Stimulated activated CD8-positive, alpha-beta memory T cell treated with anti-CD3 and anti-CD28 coated beads, Interleukin-12 subunit alpha, Interleukin-12 subunit beta, amount 100 ng/mL, for 1 hour (primary cell): ENCODE data around the gene RASA3.
"Not testable (repeated sequence)": the region's sequence is repeated elsewhere in the genome, so short reads cannot be mapped to it uniquely, and the experiment has no call there.

Source experiments
- DNase-seq: peaks from one replicate; pipeline ENCODE4 v3.0.0-alpha.2; 2020; ENCODE audit warnings: low read depth

RASA3 gene

GRCh38 chr13:114099918-114100445 lies 32.4 kb downstream of the RASA3 start:
- no peak for DNase-seq

GRCh38 chr13:114099191-114099590 lies 33.2 kb downstream of the RASA3 start:
- no peak for DNase-seq

- not testable (repeated sequence) for DNase-seq
These were observed 33.8 kb downstream of the RASA3 start for GRCh38 chr13:114098689-114099056.

GRCh38 chr13:114097893-114098688 lies 34.3 kb downstream of the RASA3 start:
- DNase-seq = no peak

- DNase-seq = no peak
These were observed 35.1 kb downstream of the RASA3 start for GRCh38 chr13:114097212-114097892.

- no peak for DNase-seq
These were observed 35.6 kb downstream of the RASA3 start for GRCh38 chr13:114096811-114097211.

GRCh38 chr13:114096031-114096485 lies 36.4 kb downstream of the RASA3 start:
- DNase-seq = no peak

GRCh38 chr13:114095486-114095885 lies 36.9 kb downstream of the RASA3 start:
- DNase-seq = no peak

GRCh38 chr13:114093118-114093517 lies 39.3 kb downstream of the RASA3 start:
- no peak for DNase-seq

- DNase-seq = no peak
These were observed 40.0 kb downstream of the RASA3 start for GRCh38 chr13:114092468-114092867.

- no peak for DNase-seq
These were observed 41.9 kb downstream of the RASA3 start for GRCh38 chr13:114090476-114090875.

GRCh38 chr13:114089751-114090400 lies 42.5 kb downstream of the RASA3 start:
- no peak for DNase-seq

GRCh38 chr13:114089341-114089740 lies 43.1 kb downstream of the RASA3 start:
- DNase-seq = no peak

- no peak for DNase-seq
These were observed 43.6 kb downstream of the RASA3 start for GRCh38 chr13:114088863-114089262.

GRCh38 chr13:114088234-114088633 lies 44.2 kb downstream of the RASA3 start:
- DNase-seq = no peak

- DNase-seq = no peak
These were observed 45.0 kb downstream of the RASA3 start for GRCh38 chr13:114087430-114087829.

GRCh38 chr13:114082849-114083645 lies 49.4 kb downstream of the RASA3 start:
- no peak for DNase-seq

- no peak for DNase-seq
These were observed 50.4 kb downstream of the RASA3 start for GRCh38 chr13:114081761-114082681.

- no peak for DNase-seq
These were observed 51.5 kb downstream of the RASA3 start for GRCh38 chr13:114080739-114081561.
